ENCODE results near the gene TUBB1. TPM values are rescaled to one million over a fixed set of nuclear protein-coding genes. Genes with fewer than 3 reads are reported as not detected.
A peak's percentile ranks its signal among the peaks of the same experiment; 100 is the strongest.

The TUBB1 gene
- total and polyA plus RNA-seq, 2 of the 13 experiments (the other 11 are each of a cell fraction or from before 2014, with no cell fraction given), result 0.11 to 57.6 TPM

DNA sequence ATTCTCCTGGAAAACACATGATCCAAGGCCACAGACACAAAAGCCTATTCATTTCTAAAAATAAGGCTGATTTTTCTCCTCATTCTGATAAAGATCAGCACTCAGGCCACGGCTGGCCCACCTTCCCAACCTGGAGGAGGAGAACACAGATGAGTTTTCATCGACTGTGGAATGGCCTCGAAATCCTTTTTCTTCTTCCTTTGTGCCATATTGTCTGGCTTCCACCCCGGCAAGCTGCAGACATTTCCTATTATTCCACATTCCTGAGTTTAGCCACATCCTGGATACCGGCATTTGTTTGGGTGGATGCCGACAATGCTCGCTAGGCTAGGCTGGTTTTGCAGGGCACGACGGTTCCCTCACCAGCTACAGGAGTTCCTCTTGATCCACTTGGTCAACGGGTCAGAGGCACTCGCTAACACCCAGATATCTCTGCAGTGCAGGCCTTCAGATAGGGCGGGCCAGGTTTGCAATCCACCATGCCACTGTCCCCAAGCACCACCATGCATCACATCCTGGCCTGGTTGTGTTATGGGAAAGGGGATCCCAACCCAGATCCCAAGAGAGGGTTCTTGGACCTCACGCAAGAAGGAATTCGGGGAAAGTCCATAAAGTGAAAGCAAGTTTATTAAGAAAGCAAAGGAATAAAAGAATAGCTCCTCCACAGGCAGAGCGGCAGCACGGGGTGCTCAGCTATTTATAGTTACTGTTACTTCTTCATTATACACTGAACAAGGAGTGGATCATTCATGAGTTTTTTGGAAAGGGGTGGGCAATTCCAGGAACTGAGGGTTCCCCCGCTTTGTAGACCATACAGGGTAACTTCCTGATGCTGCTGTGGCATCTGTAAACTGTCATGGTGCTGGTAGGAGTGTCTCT lies 8.0 kb upstream of the TUBB1 start (continued):
- TF ChIP-seq, protein P1, sequence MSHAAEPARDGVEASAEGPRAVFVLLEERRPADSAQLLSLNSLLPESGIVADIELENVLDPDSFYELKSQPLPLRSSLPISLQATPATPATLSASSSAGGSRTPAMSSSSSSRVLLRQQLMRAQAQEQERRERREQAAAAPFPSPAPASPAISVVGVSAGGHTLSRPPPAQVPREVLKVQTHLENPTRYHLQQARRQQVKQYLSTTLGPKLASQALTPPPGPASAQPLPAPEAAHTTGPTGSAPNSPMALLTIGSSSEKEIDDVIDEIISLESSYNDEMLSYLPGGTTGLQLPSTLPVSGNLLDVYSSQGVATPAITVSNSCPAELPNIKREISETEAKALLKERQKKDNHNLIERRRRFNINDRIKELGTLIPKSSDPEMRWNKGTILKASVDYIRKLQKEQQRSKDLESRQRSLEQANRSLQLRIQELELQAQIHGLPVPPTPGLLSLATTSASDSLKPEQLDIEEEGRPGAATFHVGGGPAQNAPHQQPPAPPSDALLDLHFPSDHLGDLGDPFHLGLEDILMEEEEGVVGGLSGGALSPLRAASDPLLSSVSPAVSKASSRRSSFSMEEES (CRISPR knock-in tag; IDR thresholded peaks at IDR 0.05), result 0 out of 2 replicates have a peak, but pooled peaks have one; percentile 29
- TF ChIP-seq CBX1 (IDR thresholded peaks at IDR 0.05; ENCODE audit: low read depth), result peak; percentile 17
- TF ChIP-seq ZNF451 (CRISPR knock-in tag; IDR thresholded peaks at IDR 0.05), result 0 out of 2 replicates have a peak, but pooled peaks have one; percentile 43
- TF ChIP-seq ARHGAP35 (CRISPR knock-in tag; IDR thresholded peaks at IDR 0.05; ENCODE audit: borderline replicate concordance), result peak; percentile 78; the same call in 1 of the 2 replicates
- TF ChIP-seq, protein P2, sequence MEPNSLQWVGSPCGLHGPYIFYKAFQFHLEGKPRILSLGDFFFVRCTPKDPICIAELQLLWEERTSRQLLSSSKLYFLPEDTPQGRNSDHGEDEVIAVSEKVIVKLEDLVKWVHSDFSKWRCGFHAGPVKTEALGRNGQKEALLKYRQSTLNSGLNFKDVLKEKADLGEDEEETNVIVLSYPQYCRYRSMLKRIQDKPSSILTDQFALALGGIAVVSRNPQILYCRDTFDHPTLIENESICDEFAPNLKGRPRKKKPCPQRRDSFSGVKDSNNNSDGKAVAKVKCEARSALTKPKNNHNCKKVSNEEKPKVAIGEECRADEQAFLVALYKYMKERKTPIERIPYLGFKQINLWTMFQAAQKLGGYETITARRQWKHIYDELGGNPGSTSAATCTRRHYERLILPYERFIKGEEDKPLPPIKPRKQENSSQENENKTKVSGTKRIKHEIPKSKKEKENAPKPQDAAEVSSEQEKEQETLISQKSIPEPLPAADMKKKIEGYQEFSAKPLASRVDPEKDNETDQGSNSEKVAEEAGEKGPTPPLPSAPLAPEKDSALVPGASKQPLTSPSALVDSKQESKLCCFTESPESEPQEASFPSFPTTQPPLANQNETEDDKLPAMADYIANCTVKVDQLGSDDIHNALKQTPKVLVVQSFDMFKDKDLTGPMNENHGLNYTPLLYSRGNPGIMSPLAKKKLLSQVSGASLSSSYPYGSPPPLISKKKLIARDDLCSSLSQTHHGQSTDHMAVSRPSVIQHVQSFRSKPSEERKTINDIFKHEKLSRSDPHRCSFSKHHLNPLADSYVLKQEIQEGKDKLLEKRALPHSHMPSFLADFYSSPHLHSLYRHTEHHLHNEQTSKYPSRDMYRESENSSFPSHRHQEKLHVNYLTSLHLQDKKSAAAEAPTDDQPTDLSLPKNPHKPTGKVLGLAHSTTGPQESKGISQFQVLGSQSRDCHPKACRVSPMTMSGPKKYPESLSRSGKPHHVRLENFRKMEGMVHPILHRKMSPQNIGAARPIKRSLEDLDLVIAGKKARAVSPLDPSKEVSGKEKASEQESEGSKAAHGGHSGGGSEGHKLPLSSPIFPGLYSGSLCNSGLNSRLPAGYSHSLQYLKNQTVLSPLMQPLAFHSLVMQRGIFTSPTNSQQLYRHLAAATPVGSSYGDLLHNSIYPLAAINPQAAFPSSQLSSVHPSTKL (CRISPR knock-in tag; IDR thresholded peaks at IDR 0.05), result peak; percentile 75; the same call in 1 of the 2 replicates
- TF ChIP-seq, protein P3, sequence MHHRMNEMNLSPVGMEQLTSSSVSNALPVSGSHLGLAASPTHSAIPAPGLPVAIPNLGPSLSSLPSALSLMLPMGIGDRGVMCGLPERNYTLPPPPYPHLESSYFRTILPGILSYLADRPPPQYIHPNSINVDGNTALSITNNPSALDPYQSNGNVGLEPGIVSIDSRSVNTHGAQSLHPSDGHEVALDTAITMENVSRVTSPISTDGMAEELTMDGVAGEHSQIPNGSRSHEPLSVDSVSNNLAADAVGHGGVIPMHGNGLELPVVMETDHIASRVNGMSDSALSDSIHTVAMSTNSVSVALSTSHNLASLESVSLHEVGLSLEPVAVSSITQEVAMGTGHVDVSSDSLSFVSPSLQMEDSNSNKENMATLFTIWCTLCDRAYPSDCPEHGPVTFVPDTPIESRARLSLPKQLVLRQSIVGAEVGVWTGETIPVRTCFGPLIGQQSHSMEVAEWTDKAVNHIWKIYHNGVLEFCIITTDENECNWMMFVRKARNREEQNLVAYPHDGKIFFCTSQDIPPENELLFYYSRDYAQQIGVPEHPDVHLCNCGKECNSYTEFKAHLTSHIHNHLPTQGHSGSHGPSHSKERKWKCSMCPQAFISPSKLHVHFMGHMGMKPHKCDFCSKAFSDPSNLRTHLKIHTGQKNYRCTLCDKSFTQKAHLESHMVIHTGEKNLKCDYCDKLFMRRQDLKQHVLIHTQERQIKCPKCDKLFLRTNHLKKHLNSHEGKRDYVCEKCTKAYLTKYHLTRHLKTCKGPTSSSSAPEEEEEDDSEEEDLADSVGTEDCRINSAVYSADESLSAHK (CRISPR knock-in tag; IDR thresholded peaks at IDR 0.05; ENCODE audit: borderline replicate concordance), result no peak
- TF ChIP-seq MXI1 (IDR thresholded peaks at IDR 0.05; ENCODE audit: borderline replicate concordance, low read depth, low read length), result no peak
- peak; percentile 58; the same call in 1 of the 2 replicates for TF ChIP-seq JUN (CRISPR knock-in tag; IDR thresholded peaks at IDR 0.05)
- no peak for TF ChIP-seq PCBP2 (optimal IDR thresholded peaks at IDR 0.05; ENCODE audit: low read depth, low read length, poor library complexity, severe bottlenecking)
- TF ChIP-seq, protein P4, sequence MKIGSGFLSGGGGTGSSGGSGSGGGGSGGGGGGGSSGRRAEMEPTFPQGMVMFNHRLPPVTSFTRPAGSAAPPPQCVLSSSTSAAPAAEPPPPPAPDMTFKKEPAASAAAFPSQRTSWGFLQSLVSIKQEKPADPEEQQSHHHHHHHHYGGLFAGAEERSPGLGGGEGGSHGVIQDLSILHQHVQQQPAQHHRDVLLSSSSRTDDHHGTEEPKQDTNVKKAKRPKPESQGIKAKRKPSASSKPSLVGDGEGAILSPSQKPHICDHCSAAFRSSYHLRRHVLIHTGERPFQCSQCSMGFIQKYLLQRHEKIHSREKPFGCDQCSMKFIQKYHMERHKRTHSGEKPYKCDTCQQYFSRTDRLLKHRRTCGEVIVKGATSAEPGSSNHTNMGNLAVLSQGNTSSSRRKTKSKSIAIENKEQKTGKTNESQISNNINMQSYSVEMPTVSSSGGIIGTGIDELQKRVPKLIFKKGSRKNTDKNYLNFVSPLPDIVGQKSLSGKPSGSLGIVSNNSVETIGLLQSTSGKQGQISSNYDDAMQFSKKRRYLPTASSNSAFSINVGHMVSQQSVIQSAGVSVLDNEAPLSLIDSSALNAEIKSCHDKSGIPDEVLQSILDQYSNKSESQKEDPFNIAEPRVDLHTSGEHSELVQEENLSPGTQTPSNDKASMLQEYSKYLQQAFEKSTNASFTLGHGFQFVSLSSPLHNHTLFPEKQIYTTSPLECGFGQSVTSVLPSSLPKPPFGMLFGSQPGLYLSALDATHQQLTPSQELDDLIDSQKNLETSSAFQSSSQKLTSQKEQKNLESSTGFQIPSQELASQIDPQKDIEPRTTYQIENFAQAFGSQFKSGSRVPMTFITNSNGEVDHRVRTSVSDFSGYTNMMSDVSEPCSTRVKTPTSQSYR (CRISPR knock-in tag; IDR thresholded peaks at IDR 0.05; ENCODE audit: borderline replicate concordance), result 0 out of 2 replicates have a peak, but pooled peaks have one; percentile 38
- TF ChIP-seq, protein P5, sequence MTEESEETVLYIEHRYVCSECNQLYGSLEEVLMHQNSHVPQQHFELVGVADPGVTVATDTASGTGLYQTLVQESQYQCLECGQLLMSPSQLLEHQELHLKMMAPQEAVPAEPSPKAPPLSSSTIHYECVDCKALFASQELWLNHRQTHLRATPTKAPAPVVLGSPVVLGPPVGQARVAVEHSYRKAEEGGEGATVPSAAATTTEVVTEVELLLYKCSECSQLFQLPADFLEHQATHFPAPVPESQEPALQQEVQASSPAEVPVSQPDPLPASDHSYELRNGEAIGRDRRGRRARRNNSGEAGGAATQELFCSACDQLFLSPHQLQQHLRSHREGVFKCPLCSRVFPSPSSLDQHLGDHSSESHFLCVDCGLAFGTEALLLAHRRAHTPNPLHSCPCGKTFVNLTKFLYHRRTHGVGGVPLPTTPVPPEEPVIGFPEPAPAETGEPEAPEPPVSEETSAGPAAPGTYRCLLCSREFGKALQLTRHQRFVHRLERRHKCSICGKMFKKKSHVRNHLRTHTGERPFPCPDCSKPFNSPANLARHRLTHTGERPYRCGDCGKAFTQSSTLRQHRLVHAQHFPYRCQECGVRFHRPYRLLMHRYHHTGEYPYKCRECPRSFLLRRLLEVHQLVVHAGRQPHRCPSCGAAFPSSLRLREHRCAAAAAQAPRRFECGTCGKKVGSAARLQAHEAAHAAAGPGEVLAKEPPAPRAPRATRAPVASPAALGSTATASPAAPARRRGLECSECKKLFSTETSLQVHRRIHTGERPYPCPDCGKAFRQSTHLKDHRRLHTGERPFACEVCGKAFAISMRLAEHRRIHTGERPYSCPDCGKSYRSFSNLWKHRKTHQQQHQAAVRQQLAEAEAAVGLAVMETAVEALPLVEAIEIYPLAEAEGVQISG (CRISPR knock-in tag; IDR thresholded peaks at IDR 0.05), result no peak
- peak; percentile 71; the same call in 1 of the 2 replicates for TF ChIP-seq AHR (CRISPR knock-in tag; IDR thresholded peaks at IDR 0.05)
- no peak for TF ChIP-seq PAF1 (CRISPR knock-in tag; IDR thresholded peaks at IDR 0.05)
